GM18861 (cell line): ENCODE data around the gene ARHGAP32.

ENCODE experiments used
- ATAC-seq: cut with Tn5 transposase; IDR thresholded peaks from one replicate; pipeline ENCODE4 v1.9.1; 2021; ENCODE audit not compliant: unreplicated experiment

ARHGAP32 gene

DNA sequence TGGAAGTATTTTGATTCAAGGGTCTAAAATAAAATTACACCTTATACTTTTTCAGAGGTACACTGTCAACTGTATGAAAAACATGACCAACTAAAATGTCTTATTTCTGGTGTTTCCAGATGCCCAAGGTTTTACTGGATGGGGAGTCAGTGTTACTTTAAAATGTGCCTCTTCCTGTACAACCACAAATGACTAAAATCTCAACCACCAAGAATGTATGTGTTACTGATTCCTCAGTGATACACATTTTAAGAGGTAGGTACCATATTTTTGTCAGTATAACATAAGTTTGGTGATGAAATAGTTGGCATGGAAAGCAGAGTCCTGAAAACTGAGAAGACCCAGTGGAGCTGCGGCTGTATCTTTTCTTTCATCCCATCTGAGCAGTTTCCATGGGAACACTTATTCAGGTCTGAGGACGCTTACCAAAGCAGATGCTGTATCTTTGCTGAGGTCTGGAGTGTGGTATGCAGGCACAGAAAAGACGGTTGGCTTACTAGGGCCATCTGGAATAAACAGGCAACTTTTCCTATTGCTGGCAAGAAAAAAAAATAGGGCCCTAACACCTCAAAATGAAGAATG, 228.3 kb downstream of the ARHGAP32 start:
- ATAC-seq = peak; percentile 35

DNA sequence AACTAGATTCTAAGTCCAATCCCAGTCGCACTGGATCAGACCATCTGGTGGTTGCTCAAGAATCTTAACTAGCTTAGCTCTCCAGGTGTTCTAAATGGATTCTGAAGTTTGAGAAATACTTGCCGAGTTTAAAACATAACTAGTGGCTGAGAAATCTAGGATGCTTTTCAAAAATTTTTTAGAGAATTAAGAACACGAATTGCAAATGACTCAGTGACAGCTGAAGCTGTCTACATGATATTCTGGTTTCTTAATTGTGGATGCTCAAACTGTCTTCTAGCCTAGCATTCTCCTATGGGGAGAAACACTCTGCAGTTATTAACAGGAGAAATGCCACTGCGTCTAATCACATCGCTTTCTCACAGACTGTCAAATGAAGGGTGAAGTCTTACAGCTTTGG, 229.2 kb downstream of the ARHGAP32 start:
- ATAC-seq = no peak

DNA sequence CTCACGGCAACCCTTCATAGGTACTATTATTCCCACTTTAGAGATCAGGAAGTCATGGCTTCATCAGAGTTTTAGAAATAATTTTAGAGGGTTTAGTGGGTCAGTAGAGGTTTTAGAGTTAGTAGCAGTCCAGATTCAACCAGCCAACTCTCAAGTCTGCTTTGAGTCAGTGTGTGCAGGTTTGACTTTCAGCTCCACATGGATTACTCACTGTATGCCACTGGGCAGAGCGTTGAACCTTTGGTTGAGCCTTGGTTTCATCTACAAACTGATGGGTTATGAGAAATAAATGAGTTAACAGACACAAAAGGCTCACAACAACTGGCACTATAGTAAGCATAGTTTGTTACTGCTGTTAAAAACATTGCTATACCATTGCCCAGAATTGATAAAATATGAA, 230.5 kb downstream of the ARHGAP32 start:
- no peak for ATAC-seq

DNA sequence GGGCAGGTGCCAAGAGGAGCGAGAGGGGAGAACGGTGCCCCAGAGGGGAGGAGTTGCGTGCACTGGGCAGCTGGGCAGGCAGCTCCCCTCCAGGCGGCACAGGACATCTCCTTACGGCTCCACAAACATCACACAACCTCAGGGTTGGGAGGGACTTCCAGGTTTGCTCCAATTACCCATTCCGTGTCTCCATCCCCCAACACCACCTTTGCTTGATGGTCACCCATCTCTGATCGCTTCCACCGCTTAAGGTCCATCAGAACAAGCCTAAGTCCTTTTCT, 235.0 kb downstream of the ARHGAP32 start:
- no peak for ATAC-seq

DNA sequence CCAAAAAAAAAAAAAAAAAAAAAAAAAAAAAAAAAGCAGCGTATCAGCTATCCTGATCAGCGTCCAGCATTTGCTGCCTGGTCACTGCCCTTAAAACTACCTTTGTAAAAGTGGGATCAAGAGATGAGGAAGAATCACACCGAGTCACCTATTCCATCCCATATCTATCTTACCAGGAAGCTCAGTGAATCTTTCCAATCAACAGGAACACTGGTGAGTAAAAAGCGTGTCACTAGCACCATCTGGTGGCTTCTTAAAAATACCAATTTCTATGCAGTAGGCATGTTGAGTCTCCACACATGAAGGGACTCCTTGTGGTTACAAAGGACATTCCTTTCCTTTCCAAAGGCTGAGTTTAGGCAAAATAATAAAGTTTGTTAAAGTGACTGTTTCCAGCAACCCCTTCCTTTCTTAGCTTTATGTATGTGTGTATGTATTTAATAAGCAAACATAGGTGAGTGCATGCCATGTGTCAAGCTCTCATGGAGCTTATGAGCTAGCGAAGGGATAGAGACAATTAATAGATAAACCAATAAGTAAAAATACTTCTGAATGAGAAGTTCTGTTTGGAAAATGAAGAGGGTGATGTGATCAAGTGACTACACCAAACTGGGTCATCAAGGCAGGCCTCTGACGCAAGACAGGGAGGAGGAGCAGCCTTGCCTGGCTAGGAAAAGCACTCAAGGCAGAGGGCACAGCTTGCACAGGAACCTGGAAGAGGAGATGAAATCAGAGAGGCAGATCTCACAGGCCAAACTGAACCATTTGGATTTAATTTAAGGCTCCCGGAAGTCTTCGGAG, 235.5 kb downstream of the ARHGAP32 start:
- peak; percentile 62 for ATAC-seq

DNA sequence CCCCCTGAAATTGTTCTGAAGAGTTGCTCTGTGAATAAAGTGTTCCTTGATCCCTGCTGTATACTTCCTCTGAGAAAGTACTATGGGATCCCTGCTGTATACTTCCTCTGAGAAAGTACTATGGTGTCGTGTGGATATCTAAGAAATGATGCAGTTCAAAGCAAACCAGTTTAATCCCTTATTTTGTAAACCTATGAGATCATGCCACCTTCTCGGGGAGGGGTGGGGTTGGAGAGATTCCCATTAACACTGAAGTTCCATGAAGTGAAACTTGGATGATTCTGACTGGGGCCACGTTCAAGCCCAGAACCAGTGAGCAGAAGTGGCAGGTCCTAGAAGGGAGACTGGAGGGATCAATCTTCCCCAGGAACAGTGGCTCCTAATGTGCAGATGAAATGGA, 236.5 kb downstream of the ARHGAP32 start:
- ATAC-seq = no peak

DNA sequence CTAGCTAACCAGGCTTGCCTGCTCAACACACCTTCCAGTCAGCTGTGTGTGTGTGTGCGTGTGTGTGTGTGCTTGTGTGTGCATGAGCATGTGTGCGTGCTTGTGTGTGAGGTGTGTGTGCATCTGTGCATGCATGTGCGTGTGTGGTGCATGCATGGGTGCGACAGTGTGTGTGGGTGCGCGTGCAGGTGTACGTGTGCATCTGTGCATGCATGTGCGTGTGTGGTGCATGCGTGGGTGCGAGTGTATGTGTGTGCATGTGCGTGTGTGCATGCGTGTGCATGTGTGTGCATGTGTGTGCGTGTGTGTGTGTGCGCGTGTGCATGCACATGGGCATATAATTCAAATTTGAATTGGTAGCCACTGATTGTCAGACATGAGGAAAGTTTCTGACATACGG, 239.0 kb downstream of the ARHGAP32 start:
- no peak for ATAC-seq

DNA sequence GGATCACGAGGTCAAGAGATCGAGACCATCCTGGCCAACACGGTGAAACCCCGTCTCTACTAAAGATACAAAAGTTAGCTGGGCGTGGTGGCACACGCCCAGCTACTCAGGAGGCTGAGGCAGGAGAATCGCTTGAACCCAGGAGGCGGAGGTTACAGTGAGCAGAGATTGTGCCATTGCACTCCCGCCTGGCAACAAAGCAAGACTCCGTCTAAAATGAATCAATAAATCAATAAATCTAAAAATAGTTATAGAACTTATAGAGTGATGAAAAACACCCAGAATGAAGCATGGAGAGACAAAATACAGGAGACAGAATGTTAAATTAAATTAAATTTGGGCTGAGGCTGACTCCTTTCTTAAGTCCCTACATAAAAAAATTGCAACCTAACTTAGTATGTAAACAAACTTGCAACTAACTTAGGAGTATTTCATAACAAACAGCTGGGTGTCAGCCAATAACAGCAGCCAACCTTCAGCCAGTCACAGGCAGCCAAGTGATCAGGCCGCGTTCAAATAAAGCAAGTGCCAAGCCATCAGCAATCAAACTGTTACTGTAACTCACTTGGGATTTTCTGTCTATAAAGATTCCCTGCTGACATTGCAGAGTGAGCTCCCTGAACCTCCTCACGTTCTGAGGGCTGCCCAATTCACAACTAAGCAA, 242.2 kb downstream of the ARHGAP32 start:
- ATAC-seq = no peak

DNA sequence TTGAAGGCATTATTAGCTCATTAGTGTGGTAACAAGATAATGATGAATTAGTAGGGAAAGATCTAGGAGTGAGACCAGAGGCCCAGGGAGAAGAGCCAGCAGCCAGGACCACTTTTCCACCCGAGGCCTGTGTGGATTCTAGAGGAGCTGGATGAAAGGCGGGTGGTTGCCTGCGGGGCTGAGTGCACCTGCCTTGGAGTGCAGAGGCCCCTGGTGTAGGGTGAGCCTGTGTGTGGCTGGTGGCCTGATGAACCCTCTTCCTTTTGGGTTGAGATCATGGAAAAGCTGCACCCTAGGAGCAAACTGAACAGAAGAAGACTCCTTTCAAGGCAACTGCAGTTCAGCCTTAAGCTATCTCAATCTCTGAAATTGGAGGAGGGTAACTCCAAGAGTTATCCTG, 243.5 kb downstream of the ARHGAP32 start:
- ATAC-seq = no peak

DNA sequence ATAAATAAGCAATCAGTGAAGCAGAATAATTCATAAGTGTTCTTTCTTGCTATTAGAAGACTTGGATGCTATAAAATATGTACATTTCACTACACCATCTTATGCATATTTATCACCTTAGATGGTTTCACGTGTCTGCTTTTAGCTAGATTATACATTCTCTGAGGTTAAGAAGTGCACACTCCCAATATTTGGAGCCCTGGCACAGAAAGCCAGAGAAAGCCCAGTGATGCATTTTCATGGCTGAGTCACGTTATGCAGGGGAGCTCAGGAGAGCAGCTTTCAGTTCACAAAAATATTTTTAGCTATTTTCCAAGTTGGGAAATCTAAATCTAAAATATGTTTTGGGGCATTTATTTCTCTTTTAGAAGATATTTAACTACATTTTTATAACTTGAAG, 244.4 kb downstream of the ARHGAP32 start:
- no peak for ATAC-seq

DNA sequence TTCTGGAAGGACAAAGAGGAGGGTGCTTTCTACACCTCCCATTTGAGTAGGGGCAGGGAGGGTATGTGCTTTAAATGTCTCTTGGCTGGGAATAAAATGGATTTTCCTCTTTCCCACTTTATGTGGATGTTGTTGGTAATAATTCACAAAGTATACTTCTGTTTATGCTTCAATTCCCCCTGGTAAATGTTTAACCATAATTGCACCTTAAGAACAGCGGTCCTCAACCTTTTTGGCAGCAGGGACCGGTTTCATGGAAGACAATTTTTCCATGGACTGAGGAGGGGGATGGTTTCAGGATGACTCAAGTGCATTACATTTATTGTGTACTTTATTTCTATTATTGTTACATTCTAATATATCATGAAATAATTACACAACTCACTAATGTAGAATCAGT, 245.5 kb downstream of the ARHGAP32 start:
- no peak for ATAC-seq

DNA sequence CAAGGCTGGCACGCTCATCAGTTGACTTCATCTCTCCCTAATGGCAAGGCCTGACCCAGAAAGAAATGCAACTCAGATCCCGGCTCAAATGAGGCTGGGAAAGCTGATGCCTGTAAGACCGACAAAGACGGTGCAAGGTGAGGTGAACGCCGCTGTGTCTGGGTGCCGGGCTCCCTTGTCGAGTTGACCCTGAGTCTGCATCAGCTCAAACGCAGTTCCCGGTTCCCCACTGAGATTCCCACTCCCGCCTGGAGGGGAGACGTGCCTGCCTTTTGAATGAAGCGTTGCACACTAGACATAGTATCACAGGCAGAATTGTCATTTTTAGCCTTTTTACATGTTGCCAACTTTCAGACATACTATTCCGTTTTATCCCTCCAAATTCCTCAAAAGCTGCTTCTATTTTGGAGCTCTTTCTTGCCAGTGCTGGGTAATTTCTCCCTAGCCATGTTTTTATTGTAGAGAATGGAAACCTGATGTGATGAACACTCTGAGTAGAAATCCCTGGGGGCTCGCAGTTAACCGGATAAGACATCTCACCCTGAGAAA, 248.6 kb downstream of the ARHGAP32 start:
- no peak for ATAC-seq

DNA sequence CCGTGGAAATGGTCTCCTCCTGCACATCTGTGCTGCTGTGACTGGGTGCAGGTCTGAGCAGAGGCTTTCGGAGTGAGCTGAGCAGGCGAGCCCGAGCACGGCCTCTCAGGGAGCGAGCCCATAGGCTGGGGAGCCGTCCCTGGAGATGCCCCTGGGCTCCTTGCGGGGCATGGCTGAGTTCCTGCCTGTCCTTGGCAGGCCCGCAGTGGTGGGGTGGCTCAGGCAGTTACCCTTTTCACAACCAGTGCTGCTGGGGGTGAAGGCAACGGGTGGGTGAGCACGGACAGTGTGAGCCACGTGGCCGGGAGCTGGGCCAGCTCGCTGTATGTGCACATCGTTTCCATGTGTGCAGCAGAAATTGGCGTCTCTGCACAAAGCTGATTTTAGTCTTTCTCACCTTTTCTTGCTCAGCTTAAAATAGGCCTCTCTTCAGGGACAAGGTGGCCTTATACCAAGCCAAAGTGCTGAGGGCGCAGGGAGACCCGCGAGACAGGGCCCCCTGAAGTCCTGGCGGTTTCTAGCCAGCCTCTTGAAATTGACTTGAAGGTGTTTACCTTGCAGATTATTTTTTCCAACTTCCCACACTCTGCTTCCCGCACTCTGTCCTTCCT, 249.2 kb downstream of the ARHGAP32 start, which contains the start of gene TP53AIP1:
Gene TP53AIP1 (minus strand): TSS at position 55 of the 611 bp plus-strand sequence. CDS start 5,053 bp downstream, outside the sequence.
- no peak for ATAC-seq

DNA sequence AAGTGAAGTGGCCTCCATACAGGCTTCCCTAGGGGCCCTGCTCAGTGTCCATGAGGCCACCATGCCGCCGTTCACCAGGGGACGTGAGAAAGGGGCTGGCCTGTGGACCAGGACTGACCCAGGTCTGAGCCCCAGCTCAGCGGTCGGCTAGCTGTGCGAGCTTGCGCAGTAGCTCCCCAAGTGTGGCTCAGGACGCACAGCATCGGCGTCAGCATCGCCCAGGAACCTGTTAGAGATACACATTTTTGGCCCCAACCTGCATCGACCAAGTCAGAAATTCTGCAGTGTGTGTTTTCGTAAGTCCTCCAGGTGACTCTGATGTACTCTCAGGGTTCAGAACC, 249.9 kb downstream of the ARHGAP32 start:
- ATAC-seq = no peak

DNA sequence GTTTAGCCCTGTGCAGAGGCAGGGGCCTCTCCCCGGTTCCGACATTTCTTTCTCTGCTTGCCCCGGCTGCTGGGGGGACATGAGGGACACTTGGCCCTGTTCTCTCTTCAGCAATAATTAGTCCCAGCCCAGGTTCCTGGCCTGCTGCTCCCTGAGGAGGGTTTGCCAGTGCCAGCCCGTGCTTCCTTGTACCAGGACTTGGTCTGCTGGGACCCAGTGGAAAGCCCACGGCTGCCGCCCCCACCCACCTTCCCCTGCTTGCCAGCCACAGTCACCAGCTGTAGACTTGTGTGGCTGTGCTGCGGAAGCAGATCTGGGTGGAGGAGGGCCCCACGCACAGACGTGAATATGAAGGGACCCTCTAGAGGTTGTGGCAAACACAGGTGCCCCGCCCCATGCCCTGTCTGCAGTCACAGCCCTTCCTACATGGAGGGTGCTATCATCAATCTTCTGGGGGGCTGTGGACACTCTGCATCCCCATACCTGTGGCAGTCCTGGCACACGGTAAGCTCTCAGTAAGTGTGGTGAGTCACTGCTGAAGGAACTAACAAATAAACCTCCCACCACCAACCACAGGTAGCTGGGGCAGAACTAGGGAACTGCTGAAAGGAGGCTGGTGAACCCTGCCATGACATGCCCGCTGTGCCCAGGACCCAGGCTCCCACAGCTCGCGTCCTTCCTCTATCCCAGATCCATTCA, 250.4 kb downstream of the ARHGAP32 start:
- ATAC-seq = no peak

DNA sequence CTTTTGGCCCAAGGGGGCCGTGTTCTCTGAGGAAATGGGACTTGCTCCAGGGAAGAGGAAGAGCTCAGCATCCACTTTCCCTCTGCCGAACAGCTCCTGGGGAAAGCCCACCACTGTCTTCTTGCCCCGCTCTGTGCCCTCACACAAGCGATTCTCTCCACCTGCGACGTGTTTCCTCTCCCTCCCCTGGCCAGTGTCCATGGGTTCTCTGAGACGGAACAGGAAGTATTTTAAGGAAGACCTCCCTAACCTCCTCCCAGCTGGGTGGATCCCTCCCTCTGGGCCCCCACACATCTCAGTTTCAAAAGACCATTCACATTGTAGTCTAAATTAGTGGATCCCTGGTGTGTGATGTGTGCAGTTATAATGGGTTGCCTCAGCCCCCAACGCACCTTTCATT, 251.0 kb downstream of the ARHGAP32 start:
- ATAC-seq = no peak

DNA sequence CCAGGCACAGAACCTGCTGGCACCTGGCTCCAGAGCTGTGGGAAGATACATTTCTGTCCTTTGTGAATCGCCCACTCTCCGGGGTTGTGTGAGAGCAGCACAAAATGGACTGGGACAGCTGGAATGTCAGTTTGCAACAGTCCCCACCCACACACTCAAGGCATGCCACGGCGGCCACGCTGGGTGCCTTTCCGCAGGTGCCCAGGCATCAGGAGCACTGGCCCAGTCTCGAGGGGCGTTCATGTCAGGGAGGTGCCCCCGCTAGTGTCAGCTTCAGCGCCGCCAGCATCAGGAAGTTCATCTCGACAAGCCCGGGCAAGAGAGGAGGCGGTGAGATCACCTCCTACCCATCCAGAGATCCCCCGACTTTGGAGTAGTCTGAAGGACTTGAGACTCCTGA, 251.5 kb downstream of the ARHGAP32 start:
- ATAC-seq = no peak

DNA sequence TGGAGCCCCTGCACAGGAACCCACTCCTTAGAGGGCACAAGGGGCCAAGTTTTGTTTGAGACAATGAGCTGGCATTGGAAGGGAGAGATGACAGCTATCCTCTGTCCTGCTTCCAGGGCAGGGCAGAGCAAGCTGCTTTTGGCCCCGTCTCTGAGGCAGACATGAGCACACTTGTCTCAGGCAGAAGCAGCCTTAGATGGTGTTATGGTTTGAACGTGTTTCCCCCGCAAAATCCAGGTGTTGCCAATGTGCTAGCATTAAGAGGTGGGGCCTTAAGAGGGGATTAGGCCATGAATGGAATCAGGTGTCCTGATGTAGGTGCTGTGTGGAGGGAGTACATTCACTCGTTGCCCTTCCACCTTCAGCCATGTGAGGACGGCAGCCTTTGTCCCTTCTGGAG, 252.0 kb downstream of the ARHGAP32 start:
- no peak for ATAC-seq

DNA sequence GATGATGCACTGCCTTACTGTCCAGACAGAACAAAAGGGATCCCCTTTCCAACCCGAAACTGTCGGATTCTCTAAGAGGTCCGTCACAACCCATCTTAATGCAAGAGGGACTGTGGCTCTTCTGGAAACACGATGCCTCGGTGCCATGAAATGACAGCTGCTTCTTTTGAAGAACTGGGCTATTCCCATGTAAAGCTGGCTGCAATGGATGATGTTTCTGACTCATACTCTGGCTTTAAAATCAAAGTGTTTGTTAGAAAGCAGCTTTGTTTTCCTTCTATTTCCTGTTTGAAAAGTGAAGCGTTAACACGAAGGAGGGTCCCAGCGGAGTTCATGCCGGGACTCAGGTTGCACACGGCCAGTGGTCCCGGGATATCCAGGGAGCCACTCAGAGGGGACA, 252.5 kb downstream of the ARHGAP32 start:
- no peak for ATAC-seq

DNA sequence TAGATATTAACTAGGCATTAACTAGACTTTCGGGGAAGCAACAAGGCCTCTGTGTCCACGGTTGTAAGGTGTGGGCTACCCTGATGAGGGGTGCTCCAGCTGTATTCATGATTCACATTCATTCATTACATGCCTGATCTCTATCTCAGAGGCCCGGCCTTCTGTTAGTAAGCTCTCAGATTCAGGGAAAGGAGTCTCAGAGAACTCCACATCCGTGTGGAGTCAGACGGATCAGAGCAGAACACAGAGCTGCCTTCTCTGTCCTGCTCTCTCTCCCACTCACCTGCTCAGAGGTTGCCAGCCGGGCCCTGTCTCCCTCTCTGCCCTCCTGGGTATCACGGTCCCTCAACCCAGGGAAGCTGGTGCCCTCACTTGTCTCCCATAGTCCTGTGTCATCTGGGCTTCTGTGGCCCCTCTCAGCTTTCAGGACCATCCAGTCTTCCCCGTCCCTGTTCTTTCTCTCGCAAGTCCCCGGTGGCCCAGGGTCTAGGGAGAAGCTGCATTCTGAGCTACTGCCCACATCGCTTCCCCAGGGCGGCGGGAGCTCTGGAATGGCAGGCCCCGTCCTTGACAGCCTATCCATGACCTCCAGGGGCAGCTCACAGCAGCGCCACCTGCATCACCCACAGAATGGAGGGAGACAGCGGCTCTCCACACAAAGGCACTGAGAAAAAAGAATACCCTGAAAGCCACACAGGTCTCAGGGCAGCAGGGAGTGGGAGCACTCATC, 253.8 kb downstream of the ARHGAP32 start:
- ATAC-seq = no peak

DNA sequence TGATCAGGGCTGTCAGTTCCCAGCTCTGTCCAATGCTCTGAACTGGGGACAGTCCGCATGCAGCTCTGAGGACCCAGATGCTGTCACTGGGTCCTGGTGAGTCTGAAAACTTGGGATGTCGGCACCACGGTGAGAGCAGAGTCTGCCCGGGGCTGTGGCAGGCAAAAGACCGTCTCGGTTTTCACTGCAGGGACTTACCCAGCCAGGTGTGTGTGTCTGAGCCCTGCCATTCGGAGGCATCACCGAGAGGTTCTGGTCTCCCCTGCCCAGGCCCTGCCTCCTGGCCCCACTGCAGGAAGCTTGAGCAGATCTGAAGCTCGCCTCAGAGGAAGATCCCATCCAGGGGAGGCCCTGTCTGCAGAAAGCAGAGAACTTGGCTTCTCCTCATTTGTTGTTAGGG, 254.6 kb downstream of the ARHGAP32 start:
- ATAC-seq = no peak
